Glutamatergic neuron (in vitro differentiated cells): ENCODE results near the gene DNLZ. TPM values are rescaled to one million over a fixed set of nuclear protein-coding genes. Genes with fewer than 3 reads are reported as not detected.
A peak's percentile ranks its signal among the peaks of the same experiment; 100 is the strongest.

Experiments used
- DNase-seq: peaks from one replicate; pipeline ENCODE4 v3.0.0; 2022
- H3K27ac Mint-ChIP-seq: one replicate; pipeline ENCODE4 v1.8.0; 2020; ENCODE audit warnings: mild to moderate bottlenecking, mixed read lengths, inconsistent platforms; ENCODE audit not compliant: unreplicated experiment
- H3K27me3 Mint-ChIP-seq: one replicate; pipeline ENCODE4 v1.8.0; 2020; ENCODE audit warnings: mild to moderate bottlenecking, moderate library complexity, mixed read lengths, inconsistent platforms; ENCODE audit not compliant: unreplicated experiment
- H3K36me3 Mint-ChIP-seq: one replicate; pipeline ENCODE4 v1.8.0; 2020; ENCODE audit warnings: mild to moderate bottlenecking, mixed read lengths, inconsistent platforms; ENCODE audit not compliant: unreplicated experiment
- H3K4me1 Mint-ChIP-seq: one replicate; pipeline ENCODE4 v1.8.0; 2020; ENCODE audit warnings: mild to moderate bottlenecking, low read depth, mixed read lengths, inconsistent platforms; ENCODE audit not compliant: unreplicated experiment
- H3K4me3 Mint-ChIP-seq: one replicate; pipeline ENCODE4 v1.8.0; 2020; ENCODE audit warnings: mild to moderate bottlenecking, mixed read lengths, inconsistent platforms; ENCODE audit not compliant: unreplicated experiment
- H3K9me3 Mint-ChIP-seq: one replicate; pipeline ENCODE4 v1.8.0; 2020; ENCODE audit warnings: mild to moderate bottlenecking, moderate library complexity, mixed read lengths, inconsistent platforms; ENCODE audit not compliant: unreplicated experiment
- total RNA-seq: library from RNA; stranded (reverse); fragmentation: NEBNext Ultra II Directional; extraction: Animal tissue kit (Norgen Biotek cat#: 25700); gene quantifications from one replicate; pipeline ENCODE4 v1.2.1, GENCODE V29; 2021; ENCODE audit not compliant: unreplicated experiment
- TF ChIP-seq, protein P1 (sequence below): fragments of 200-600 bp; sonication (generic); IDR thresholded peaks from one replicate; pipeline ENCODE4 v1.5.0; 2021; ENCODE audit not compliant: partially characterized antibody, unreplicated experiment

The DNLZ gene
- total RNA-seq, 1 donor from 2014 or later = 16.5 TPM

DNA sequence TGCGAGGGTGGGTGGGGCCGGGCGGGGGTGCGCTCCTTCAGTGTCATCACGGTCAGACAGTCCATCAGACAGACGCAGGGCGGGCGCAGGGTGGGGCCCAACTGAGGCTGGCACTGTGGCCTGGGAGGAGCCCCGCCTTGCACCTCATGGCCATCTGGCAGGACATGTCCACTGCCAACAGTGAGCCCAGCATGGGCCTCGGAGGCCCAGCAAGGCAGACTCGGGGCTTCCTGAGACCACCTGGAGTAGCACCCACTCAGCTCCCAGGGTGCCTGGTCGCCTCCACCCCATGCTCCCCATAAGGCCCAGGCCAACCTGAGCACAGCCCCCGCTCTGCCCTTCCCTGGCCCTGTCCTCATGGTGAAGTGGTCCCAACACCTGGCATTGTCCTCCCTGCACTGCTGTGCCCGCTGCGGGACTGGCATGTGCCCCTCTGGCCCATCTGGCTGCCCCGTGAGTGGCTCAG, 44.7 kb downstream of the DNLZ start:
- Mint-ChIP-seq H3K9me3 (peaks cover 28% of the 10 kb centered on the region), H3K4me1 (peaks cover 19% of the 10 kb centered on the region), H3K27me3 (peaks cover 20% of the 10 kb centered on the region), H3K36me3 (peaks cover 28% of the 10 kb centered on the region), H3K4me3 (no peak overlapping the region), H3K27ac (no peak overlapping the region)
- DNase-seq = no peak
- TF ChIP-seq, protein P1, sequence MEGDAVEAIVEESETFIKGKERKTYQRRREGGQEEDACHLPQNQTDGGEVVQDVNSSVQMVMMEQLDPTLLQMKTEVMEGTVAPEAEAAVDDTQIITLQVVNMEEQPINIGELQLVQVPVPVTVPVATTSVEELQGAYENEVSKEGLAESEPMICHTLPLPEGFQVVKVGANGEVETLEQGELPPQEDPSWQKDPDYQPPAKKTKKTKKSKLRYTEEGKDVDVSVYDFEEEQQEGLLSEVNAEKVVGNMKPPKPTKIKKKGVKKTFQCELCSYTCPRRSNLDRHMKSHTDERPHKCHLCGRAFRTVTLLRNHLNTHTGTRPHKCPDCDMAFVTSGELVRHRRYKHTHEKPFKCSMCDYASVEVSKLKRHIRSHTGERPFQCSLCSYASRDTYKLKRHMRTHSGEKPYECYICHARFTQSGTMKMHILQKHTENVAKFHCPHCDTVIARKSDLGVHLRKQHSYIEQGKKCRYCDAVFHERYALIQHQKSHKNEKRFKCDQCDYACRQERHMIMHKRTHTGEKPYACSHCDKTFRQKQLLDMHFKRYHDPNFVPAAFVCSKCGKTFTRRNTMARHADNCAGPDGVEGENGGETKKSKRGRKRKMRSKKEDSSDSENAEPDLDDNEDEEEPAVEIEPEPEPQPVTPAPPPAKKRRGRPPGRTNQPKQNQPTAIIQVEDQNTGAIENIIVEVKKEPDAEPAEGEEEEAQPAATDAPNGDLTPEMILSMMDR = no peak

DNA sequence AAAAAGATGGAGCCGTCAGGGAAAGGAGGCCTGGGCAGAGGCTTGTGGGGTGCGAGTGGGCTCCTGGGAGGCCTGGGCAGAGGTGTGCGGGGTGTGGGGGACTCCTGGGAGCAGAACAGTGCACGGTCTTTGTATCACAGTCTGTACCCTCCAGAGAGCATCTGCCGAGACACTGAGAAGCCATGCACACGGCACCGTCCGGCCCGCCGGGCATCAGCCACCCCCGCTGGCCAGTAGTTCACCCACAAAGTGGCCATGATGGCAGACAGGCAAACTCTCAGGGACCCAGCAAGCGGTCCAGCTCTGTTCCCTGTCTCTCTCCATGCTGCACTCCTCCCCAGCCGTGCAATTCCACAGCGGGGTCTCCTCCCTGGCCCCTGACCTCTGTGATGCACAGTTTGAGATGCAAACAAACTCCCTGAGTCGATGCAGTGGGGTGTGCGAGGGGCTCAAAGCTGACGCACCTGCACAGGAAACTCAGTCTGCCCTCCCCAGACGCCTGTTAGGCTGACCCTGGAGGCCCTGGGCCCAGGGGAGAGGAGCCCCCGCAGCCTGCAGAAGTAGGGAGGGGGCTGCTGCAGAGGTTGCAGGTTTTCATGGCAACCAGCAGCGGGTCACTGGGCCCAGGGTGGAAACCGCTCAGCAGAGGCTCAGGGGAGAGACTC, 45.3 kb downstream of the DNLZ start:
- H3K4me1 Mint-ChIP-seq = peaks cover 17% of the 10 kb centered on the region
- no peak overlapping the region for H3K4me3 Mint-ChIP-seq
- peaks cover 27% of the 10 kb centered on the region for H3K9me3 Mint-ChIP-seq
- H3K36me3 Mint-ChIP-seq = peaks cover 28% of the 10 kb centered on the region
- no peak overlapping the region for H3K27ac Mint-ChIP-seq
- DNase-seq = no peak
- TF ChIP-seq, protein P1 = no peak
- H3K27me3 Mint-ChIP-seq = peaks cover 16% of the 10 kb centered on the region

DNA sequence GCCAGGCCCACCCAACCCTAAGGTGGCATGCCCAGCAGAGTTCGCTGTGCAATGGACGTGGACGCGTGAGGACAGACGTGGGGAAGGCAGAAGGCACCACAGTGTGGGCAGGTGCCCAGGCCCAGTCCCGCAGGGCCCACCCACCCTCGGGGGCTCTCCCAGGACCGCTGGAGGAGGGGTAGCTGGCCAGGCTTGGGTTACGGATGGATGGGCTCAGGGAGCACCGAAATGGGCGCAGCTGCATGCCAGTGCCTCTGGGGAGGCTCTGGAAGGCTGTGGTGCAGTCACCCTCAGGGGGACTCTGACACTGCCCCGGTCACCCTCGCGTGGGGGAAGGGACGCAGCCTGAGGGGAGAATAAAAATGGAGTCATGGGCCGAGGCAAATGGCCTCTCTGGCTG, 45.8 kb downstream of the DNLZ start:
- H3K27ac Mint-ChIP-seq = no peak overlapping the region

DNA sequence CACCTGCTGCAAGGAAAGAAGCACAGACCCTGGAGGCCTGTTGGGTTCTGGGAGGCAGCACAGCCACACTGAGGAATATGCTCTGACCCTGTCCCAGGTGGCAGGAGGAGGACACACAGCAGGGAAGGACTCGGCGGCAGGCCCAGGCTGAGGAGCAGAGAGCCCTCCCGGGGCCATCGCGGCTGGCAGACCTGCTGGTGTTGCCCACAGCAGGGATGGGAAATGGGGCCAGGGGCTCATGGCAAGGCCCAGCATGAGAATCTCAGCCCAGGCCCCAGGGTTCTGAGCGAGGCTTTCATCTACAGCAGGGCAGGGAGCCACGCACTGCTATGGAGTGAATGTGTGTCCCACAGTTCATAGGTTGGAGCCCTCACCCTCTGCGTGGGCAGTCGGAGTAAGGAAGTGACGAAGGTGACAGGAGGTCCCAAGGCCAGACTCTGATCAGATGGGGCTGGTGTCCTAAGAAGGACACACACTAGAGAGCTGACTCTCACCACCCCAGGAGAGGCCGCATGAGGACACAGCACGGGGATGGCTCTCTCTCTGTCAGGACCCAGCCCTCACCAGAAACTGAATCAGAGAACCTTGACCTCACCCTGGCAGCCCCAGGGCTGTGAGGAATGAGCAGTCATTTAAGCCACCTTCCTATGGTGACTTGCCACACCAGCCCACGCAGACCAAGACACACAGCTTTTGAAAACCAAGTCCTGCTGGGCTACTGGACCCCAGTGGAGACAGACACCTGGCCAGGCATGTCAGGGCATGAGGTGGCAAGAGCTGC, 46.5 kb downstream of the DNLZ start:
- H3K4me1 Mint-ChIP-seq = peaks cover 16% of the 10 kb centered on the region
- H3K27me3 Mint-ChIP-seq = peaks cover 14% of the 10 kb centered on the region
- H3K27ac Mint-ChIP-seq = peak overlapping the region; percentile 73
- H3K4me3 Mint-ChIP-seq = no peak overlapping the region
- H3K36me3 Mint-ChIP-seq = peaks cover 28% of the 10 kb centered on the region
- no peak for DNase-seq
- peaks cover 26% of the 10 kb centered on the region for H3K9me3 Mint-ChIP-seq
- TF ChIP-seq, protein P1 = no peak

More for the DNA sequence above, 45.8 kb downstream of the DNLZ start:
- DNase-seq = no peak
- Mint-ChIP-seq H3K4me1 (peaks cover 16% of the 10 kb centered on the region), H3K4me3 (no peak overlapping the region), H3K36me3 (peaks cover 28% of the 10 kb centered on the region), H3K27me3 (peaks cover 14% of the 10 kb centered on the region), H3K9me3 (peaks cover 26% of the 10 kb centered on the region)
- TF ChIP-seq, protein P1 = no peak

DNA sequence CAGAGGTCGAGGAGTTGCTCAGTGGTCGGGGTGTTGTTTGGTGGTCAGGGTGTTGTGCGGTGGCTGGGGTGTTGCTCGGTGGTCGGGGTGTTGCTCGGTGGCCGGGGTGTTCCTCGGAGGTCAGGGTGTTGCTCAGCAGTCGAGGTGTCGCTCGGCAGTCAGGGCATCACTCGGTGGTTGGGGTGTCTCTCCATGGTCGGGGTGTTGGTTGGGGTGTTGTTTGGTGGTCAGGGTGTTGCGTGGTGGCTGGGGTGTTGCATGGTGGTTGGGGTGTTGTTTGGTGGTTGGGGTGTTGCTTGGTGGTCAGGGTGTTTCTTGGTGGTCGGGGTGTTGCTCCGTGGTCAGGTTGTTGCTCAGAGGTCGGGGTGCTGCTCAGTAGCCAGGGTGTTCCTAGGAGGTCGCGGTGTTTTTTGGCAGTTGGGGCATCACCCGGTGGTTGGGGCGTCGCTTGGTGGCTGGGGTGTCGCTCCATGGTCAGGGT, 47.2 kb downstream of the DNLZ start:
- Mint-ChIP-seq H3K27ac (peak overlapping the region; percentile 73), H3K36me3 (peaks cover 28% of the 10 kb centered on the region), H3K27me3 (peaks cover 14% of the 10 kb centered on the region), H3K4me1 (peaks cover 16% of the 10 kb centered on the region), H3K9me3 (peaks cover 25% of the 10 kb centered on the region), H3K4me3 (peak overlapping the region; percentile 50)
- TF ChIP-seq, protein P1 = no peak
- no peak for DNase-seq
